GM21529 (cell line): ENCODE results near the gene CCDC142.
A peak's percentile ranks its signal among the peaks of the same experiment; 100 is the strongest.
"Not testable (repeated sequence)": the region's sequence is repeated elsewhere in the genome, so short reads cannot be mapped to it uniquely, and the experiment has no call there.

Source experiments
- ATAC-seq: cut with Tn5 transposase; IDR thresholded peaks from one replicate; pipeline ENCODE4 v1.9.1; 2021; ENCODE audit not compliant: unreplicated experiment

Gene CCDC142

GRCh38 chr2:74499267-74499939, 16.6 kb upstream of the CCDC142 start, which contains the start of gene LBX2:
Gene LBX2, minus strand, starts transcription at chr2:74499603. Its CDS starts 66 bp downstream, at chr2:74499537.
- no peak for ATAC-seq

- ATAC-seq = no peak
Measured at GRCh38 chr2:74498500-74499266, 15.9 kb upstream of the CCDC142 start.

GRCh38 chr2:74497777-74498499, 15.1 kb upstream of the CCDC142 start:
- peak; percentile 36 for ATAC-seq

GRCh38 chr2:74496997-74497776, 14.4 kb upstream of the CCDC142 start:
- no peak for ATAC-seq

GRCh38 chr2:74495440-74495839, 12.6 kb upstream of the CCDC142 start:
- ATAC-seq = no peak

- ATAC-seq = no peak
Measured at GRCh38 chr2:74493546-74493945, 10.7 kb upstream of the CCDC142 start.

- ATAC-seq = no peak
Measured at GRCh38 chr2:74491648-74492544, 9.1 kb upstream of the CCDC142 start.

- no peak for ATAC-seq
Measured at GRCh38 chr2:74489906-74490305, 7.1 kb upstream of the CCDC142 start.

GRCh38 chr2:74488643-74489481, 6.1 kb upstream of the CCDC142 start:
- ATAC-seq = no peak

- ATAC-seq = no peak
Measured at GRCh38 chr2:74486141-74486540, 3.3 kb upstream of the CCDC142 start.

- ATAC-seq = not testable (repeated sequence)
Measured at GRCh38 chr2:74483675-74484164, 922 bp upstream of the CCDC142 start.

GRCh38 chr2:74481961-74482800, 617 bp downstream of the CCDC142 start:
- peak; percentile 41 for ATAC-seq

- no peak for ATAC-seq
Measured at GRCh38 chr2:74481431-74481830, 1.4 kb downstream of the CCDC142 start.

GRCh38 chr2:74474899-74475298, 7.9 kb downstream of the CCDC142 start:
- ATAC-seq = no peak

GRCh38 chr2:74474481-74474880, 8.3 kb downstream of the CCDC142 start:
- no peak for ATAC-seq

GRCh38 chr2:74472945-74473258, 9.9 kb downstream of the CCDC142 start:
- no peak for ATAC-seq

- ATAC-seq = peak; percentile 89
Measured at GRCh38 chr2:74472086-74472944, 10.5 kb downstream of the CCDC142 start, which contains the start of gene MRPL53. Gene MRPL53, minus strand, starts transcription at chr2:74472680. Its CDS starts 20 bp downstream, at chr2:74472660.
